ENCODE results near the gene NGFR.
A peak's percentile ranks its signal among the peaks of the same experiment; 100 is the strongest.
"Not testable (repeated sequence)": the region's sequence is repeated elsewhere in the genome, so short reads cannot be mapped to it uniquely, and the experiment has no call there.

The NGFR gene

DNA sequence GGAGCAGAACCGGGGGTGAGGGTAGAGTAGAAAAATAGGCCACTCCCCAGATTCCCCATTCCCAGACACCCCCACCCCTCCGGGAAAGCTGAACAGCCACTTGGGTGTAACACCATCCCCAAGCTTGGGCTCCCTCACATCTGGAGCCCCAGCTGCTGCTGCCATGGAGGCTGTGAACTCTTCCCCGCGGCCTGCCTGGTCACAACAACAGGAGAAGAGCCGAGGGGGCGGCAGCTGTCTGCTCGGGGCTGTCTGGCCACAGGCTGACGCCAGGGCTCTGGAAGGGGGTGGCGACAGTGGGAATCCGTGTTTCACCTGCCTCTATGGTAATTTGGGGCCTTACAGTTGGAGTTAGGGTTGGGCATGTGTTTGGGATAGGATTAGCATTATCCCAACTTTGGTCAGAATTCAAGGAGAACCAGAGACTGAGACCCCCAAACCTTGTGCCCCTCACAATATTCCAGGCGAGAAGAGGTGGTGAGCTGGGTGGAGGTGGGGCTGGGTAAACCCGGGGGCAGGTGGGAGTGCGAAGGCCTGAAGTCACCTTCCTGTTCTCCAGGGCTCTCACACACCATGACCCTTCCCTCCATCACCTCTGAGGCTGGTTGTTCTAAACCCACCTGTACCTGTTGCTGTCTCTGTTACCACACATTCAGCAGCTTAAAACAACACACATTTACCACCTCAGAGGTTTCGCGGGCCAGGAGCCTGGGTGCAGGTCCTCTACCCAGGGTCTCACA is 50.9 kb downstream of the NGFR start:
- no peak for DNase-seq (ENCODE audit: low spot score)

DNA sequence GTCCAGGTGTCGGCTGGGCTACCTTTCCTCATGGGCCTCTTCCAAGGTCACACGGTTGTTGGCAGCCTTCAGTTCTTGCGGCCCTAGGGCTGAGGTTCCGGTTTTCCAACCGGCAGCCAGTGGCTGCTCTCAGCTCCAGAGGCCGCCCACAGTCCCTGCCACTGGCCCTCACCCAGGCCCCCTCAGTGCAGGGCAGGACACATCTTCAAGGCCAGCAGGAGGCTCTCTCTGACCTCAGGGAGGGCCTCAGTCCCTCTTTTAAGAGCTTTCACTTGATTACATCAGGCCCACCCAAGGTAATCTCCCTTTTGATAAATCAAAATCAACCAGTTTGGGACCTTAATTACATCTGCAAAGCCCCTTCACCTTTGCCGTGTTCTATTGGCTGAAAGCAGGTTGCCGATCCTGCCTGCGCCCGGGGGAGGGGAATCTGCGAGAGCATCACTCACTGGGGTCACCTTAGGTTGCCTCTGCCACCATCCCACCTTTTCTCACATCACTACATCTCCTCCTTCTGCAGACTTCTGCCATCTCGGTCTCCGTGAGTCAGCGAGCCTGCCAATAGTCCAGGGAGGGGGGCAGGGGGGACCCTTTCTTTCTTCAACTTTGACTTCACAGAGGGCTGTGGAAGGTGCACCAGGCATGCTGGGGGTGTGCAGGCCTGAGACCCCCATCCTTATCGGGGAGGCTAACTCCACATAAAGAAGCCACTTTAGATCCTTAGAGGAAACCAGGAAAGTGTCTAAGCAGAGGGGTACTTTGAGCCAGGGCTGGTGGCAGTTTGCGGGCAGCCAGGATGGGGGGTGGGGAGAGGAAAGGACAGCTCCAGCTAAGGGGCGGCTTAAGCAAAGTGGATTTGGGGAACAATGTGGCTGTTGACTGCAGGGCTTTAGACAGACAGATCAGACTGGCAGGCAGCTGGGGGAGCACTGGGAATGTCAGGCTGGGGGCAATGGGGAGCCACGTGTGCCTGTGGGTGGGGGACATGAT is 51.7 kb downstream of the NGFR start:
- DNase-seq (ENCODE audit: low spot score), result peak; percentile 63

DNA sequence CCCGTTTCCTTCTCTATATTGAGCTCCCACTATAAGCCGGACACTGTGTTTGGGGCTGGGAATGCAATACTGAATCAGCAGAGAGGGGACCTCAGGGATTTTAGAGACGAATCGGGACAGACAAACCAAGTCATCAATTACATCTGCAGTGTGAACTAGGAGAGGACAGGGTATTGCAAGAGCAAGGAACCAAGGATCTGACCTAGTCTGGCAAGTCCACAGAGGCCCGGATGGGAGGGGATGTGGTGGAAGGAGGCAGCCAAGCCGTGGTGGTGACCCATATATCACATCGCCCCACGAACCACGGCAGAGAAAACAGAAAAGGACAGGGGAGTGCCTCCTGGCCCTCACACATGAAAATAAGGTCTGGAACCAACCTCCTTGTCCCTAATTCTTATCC is 52.5 kb downstream of the NGFR start:
- DNase-seq (ENCODE audit: low spot score), result no peak

DNA sequence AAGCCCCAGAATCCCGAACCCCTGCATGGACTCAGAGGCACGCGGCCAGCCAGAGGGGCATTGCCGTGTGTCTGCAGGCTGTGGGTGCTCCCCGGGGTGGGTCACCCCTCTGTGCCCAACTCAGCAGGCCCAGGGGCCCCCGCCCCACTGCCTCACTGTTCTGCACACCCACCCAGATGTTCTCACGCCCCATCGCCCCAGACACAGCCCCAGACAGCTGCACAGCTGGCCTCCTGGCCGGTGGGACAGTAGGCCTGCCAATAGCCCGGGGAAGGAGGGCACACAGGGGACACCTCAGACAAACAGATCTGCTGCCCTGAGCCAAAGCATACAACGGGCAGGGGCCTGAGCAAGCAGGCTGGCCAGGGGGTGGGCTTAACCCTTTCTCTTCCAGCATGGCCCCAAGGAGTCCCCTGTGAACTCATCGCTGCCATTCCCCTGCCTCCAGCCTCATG is 53.0 kb downstream of the NGFR start:
- DNase-seq (ENCODE audit: low spot score), result peak; percentile 57

DNA sequence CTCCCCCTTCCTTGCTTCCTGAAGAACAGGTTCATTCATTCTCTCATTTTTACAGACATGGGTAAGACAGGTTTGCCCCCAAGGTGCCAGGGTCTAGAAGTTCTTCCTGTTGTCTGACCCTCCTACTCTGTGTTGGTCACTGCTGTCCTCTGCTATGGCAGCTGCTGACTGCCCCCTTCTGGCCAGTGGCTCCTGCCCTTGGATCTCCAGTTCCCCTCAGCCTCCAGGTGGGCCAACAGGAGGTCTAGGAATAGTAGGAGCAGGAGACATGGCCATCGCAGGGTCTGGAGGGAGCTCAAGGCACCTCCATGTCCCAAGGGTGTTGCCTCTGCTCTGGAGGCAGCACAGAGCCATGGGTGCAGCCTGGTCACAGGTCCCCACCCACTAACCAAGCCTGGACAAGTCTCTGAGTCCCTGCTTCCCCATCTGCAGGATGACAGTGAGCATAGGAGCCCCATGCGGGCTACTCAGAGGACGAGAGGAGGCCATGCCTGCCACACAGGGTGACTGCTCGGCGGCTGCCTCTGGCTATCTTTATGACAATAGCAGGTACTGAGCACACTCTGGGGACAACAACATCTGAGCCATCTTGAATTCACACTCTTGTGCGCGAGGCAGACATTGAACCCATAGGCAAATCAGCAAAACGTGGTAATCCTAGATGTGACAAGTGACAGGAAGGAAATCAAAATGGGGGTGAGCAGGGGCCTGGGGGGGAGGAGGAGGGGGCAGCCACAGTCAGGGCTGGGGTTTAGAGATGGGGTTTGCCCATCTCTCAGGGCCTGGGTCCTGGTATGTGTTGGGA is 53.6 kb downstream of the NGFR start:
- peak; percentile 77 for DNase-seq (ENCODE audit: low spot score)

DNA sequence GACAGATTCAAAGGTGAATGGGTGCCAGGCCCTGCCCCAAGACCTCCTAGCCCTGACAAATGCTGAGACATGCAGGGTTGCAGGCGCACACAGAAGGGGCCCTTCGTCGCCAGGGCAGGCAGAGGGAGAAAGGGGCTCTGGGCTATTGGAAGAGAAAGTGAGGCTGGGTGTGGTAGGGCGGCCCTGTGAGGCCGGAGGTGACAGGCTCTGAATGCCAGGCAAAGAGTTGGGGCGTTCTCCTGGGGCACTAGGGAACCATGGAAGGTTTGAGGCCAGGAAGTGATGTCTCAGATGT is 54.2 kb downstream of the NGFR start:
- DNase-seq (ENCODE audit: low spot score), result no peak

DNA sequence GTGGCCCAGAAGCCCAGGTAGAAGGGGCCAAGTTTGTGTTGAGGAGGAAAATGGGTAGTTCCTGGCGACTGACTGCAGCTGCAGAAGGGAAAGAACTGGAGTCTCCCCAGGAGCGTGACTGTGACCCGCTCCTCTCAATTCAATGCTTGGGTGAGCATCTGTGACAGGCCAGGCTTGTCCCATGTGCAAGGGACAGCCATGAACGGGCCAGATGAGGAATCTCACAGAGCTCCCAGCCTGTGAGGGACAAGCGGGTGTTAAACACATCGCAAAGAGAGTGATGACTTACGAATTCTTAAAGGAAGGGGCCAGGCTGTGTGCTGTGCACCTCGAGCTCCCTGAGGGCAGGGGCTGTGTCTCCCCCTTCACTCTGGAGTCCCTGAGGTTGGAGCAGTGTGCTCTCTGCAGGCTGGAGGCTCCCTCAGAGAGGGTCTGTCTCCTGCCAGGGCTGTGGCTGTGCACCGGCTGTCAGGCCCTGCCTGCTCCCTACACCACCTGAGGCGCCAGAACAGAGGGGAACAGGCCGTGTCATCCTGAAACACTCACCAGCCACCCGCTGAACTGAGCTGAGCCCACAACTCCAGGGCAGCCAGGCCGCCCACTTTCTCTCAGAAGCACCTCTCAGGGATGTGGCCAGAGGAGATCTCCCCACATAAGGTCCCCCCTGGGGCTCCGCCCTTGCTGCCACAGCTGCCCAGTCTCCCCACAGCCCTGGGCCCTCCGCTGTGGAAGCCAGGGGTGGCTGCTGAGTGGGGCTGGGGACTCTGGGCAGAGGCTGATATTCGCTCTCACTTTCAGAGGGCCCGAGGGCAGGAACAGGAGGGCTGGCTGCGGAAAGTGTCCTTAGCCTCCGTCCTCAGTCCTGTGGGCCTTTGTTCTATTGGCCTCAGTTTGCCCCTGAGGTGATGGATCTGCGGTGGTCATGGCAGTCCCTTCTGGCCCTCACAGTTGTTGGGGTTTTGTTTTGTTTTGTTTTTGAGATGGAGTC is 54.9 kb downstream of the NGFR start:
- no peak for DNase-seq (ENCODE audit: low spot score)

DNA sequence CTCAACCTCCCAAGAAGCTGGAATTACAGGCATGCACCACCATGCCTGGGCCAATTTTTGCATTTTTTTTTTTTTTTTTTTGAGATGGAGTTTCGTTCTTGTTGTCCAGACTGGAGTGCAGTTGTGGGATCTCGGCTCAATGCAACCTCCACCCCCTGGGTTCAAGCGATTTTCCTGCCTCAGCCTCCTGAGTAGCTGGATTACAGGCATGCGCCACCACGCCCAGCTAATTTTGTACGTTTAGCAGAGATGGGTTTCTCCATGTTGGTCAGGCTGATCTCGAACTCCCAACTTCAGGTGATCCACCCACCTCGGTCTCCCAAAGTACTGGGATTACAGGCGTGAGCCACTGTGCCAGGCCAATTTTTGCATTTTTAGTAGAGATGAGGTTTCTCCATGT is 55.7 kb downstream of the NGFR start:
- not testable (repeated sequence) for DNase-seq (ENCODE audit: low spot score)

DNA sequence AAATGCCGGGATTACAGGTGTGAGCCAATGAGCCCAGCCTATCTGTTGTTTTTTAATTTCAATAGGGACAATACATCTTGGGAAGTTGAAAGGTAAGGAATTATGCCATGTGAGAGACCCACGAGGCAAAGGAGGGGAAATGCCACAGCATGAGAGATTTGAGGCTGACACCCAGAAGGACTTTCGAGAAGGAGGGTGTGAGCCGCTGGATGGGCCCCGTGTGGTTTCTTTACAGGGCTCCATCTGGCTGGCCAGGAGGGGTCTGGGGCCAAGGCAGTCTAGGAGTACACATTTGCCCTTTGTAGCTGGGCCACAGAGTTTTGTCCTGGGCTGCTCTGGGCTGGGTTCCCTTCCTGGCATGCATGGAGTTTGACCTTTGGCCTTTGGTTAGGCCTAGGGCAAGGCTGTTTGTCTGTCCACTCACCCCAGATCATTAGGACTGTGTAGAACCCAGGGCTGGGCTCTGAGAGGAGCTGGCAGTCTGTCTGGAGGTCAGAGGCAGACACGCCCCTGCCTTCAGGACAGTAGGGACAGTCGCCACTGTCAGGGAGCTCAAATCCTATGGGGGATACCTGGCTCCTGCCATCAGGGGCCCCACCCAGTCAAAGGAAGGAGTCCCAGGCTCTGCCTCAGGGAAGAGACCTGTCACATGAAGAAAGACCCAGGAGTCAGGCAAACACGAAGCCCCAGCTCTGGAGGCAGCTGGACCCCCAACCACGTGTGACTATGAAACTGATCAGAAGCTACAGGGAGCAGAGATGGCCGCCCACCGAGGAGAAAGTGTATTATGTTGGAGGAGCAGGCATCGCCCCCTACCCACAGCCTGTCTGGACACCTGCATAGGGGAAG is 56.4 kb downstream of the NGFR start:
- no peak for DNase-seq (ENCODE audit: low spot score)

DNA sequence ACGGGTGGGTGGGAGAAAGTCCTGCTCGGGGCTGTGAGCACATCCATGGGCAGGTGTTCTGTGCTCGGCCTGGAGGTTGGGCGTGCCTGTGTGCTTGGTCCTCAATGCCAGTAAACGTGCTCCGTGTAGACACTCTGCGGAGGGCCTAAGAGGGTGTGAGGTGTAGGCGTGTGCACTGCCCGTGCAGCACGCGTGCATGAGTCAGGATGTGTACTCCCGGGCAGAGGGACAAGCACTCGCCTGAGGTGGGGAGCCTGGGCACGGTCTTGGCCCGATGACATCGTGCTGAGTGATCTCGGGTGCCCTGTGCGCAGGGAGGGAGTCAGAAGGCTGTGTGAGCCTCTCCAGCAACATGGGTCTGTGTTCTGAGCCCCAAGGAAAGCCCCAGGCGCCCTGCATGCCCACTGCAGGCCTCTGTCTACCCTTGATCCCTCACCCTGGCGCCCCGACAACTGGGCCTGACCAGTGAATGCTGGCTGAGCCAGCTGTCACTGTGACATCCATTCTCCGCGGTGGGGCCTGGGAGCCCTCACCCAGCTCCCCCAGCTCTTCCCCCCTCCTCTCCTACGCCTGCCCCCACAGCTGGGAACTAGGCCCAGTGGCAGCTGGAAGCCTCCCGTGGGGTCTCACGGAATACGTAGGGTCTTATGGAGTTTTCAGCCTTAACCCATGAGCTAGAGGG is 57.1 kb downstream of the NGFR start:
- DNase-seq (ENCODE audit: low spot score), result no peak

DNA sequence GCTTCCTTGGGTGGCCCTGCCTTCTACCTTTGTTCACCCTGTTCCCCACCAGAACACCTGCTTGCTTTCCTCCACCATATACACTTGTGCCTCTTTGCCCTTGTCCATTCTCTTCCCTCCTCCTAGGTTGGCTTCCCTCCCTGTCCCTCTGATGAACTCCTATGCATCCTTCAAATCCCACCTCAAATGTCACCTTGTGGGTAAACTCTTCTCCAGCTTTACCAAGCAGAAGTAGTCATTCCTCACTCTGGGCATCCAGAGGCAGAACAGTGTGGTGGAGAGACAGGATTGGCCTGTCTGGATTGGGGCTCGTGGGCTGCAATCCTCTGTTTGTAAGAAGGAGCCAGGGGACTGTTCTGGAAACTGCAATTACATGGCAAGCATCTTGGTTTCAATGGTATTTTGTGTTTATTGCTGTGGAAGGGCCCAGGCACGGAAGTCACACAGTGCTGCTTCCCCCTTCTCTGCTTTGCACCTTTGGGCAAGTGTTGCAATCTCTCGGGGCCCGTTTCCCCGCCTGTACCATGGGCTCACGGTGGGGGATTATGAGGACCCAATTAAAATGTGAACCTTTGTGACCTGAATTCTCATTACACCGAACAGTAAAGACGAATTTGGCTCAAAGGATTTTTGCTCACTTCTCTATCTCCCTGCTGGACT is 58.7 kb downstream of the NGFR start:
- DNase-seq (ENCODE audit: low spot score), result no peak

DNA sequence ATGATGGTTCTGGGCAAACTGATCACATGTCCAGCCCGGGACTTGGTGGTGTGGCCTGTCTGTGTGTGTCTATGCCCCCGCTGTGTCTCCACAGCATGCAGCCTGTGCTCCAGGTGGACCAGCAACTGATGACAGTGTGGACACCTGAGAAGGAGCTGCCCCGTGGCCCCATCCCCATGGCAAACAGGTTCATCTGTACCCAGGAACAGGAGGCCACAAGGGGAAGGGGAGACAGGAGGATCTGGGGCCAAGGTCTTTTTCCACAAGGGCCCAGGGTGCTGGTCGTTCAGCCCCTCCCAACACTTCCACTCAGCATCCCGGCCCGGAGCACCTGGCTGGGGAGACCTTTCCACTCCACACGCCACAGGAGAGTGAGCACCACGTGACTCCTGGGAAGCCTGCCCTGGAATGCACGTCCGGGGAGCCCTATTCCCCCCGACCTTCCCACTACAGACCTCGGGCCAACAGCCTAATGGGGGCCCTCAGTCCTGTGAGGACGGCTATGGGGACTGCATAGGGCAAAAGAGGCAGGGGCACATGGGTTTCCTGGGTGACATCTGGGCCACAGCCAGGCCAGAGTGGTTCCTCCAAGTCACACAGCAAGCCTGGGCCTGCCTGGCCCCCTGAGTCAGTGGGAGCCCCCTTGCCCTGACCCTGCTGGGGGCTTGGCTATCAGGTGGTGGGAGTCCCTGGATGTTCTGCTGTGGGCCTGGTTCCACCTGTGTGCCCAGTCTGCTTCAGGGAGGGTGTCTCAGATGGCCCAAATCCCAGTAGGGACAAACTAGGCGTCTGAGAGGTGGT is 59.8 kb downstream of the NGFR start:
- DNase-seq (ENCODE audit: low spot score), result peak; percentile 49

DNA sequence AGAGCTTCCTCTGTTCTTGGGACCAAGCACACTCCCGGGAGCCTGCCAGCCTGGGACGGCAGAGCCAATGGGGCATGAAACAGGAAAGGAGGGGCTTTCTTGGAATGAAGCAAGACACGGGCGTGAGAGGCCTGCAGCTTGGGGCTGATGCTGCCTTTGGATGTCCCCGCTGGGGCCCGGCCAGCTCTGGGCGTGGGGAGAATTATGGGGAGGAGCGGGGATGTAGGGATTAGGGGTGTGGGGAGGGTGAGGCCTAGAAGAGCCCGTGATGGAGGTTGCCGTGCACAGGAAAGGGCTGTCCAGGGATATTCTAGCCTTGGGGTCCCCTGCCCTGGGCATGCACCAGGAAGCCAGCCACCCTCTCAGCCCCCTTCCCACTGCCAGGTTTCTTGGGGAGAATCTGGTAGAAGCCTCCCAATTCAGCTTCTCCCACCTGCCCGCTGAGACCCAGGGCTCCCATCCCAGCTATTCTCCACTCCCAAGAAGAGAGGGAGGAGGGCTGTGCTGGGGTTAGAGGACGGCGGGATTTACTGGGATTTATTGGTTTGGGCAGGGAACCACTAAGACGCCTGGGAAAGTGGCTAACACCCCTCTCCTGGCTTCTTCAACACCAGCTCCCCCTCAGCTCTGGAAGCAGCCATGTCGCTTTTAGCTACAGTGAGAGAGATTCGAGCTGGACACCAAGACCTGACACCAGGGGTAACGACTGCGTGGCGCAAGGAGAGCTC is 60.6 kb downstream of the NGFR start:
- peak; percentile 53 for DNase-seq (ENCODE audit: low spot score)

DNA sequence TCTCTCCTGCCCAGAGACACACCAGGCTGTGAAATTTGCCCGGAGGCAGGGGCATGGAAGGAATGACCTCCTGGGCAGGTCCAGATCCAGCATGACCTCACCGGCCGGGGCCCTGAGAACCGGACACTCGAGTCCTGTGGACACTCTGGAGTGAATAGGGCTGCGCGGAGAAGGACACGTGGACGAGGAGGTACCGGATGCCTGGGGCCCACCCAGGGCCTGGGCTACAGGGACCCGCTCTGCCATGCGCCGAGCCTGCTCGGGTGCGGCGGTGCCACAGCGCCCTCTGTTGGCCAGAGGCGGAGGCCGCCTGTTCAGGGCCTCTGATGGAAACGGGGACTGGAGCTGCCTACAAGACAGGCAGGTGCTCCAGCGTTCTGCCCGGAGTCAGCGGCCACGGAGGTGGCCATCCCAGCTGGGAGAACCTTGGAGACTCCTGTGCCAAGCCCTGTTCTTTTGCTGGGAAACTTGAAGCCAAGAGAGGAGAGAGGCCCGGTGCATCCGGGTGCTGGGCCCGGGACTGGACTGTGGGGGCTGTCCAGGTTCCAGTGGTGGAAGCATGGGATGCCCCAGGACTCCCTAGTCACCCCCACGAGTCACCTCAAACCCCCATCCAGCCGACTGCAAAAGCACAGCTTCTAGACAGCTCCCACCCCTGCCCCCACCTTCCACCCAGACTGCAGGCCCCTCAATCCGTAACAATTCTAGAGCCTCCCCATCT is 61.3 kb downstream of the NGFR start:
- DNase-seq (ENCODE audit: low spot score), result peak; percentile 98

DNA sequence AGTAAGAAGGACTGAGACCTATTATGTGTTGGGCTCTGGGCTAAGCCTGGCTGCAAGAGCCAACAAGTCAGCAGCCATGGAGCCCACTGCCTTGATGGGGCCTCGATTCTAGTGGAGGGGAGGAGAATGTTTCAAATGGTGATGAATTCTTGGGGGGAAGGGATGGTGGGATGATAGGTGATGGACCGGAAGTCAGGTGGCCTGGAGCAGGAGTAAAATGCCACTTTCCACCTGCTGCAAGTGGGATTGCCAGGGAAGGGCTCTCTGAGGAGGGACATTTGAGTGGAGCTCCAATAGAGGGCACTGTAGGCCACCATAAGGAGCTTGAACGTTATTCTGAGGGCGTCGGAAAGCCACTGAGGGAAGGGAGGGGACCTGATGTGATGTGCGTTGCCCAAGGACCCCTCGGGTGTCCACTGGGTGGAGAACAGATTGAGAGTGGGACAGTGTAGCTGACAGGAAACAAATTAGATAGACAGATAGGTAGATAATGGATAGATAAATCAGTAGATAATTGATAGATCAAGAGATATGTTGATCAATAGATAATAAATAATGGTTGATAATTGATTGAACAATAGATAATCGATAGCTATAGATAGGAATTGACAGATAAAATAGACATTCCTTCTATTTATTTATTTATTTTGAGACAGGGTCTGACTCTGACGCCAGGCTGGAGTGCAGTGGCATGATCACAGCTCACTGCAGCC is 62.4 kb downstream of the NGFR start:
- DNase-seq (ENCODE audit: low spot score), result peak; percentile 78

All from ecto neural progenitor cell (in vitro differentiated cells).